Activated naive CD4-positive, alpha-beta T cell treated with anti-CD3 and anti-CD28 coated beads, Interleukin-2, amount 50 U/mL, for 72 hours (primary cell): ENCODE measurements around the gene DCAF5. TPM values are rescaled to one million over a fixed set of nuclear protein-coding genes. Genes with fewer than 3 reads are reported as not detected.
A peak's percentile ranks its signal among the peaks of the same experiment; 100 is the strongest.

ENCODE experiments used
- ATAC-seq, 2 donors: fragments of 150-1000 bp; cut with Tn5 transposase; 2 replicates each; pipeline ENCODE4 v1.10.0; 2021; ENCODE audit warnings: mild to moderate bottlenecking in 2 of 2, moderate library complexity in 2 of 2
- DNase-seq, 2 donors: peaks; one replicate each; pipeline ENCODE4 v3.0.0; 2021 to 2022; ENCODE audit warnings: low spot score in 2 of 2
- H3K27ac Mint-ChIP-seq, 2 donors: one replicate each; pipeline ENCODE4 v1.8.0; 2022; ENCODE audit warnings: mild to moderate bottlenecking in 2 of 2, mixed read lengths in 2 of 2
- H3K36me3 Mint-ChIP-seq, 2 donors: one replicate each; pipeline ENCODE4 v1.8.0; 2022; ENCODE audit warnings: mixed read lengths in 2 of 2
- H3K9me3 Mint-ChIP-seq, 2 donors: one replicate each; pipeline ENCODE4 v1.8.0; 2022; ENCODE audit warnings: mixed read lengths in 2 of 2
- total RNA-seq, 2 donors: library from RNA; stranded (reverse); gene quantifications; one replicate each; pipeline ENCODE4 v1.2.3, GENCODE V29; 2022

Gene DCAF5
- total RNA-seq, 2 donors from 2014 or later = 37.2 to 41.5 TPM

- H3K36me3 Mint-ChIP-seq = no peaks in the 10 kb centered on the region
- no peak for ATAC-seq
- DNase-seq = no peak
- H3K9me3 Mint-ChIP-seq = no peaks in the 10 kb centered on the region
- no peak overlapping the region for H3K27ac Mint-ChIP-seq
These were observed 135.2 kb downstream of the DCAF5 start for GRCh38 chr14:69017706-69018105.

- DNase-seq (no peak), ATAC-seq (no peak)
- no peaks in the 10 kb centered on the region for H3K9me3 Mint-ChIP-seq
- H3K36me3 Mint-ChIP-seq = no peaks in the 10 kb centered on the region
- peak overlapping the region in 1 of 2 donors; percentile 66 for H3K27ac Mint-ChIP-seq
These were observed 138.1 kb downstream of the DCAF5 start for GRCh38 chr14:69014829-69015259.

- ATAC-seq (no peak), DNase-seq (no peak)
- Mint-ChIP-seq H3K27ac (peak overlapping the region in 1 of 2 donors; percentile 66), H3K36me3 (no peaks in the 10 kb centered on the region), H3K9me3 (no peaks in the 10 kb centered on the region)
These were observed 138.8 kb downstream of the DCAF5 start for GRCh38 chr14:69013943-69014782.

- ATAC-seq = no peak
- Mint-ChIP-seq H3K9me3 (no peaks in the 10 kb centered on the region), H3K36me3 (no peaks in the 10 kb centered on the region), H3K27ac (no peak overlapping the region)
- no peak for DNase-seq
These were observed 140.5 kb downstream of the DCAF5 start for GRCh38 chr14:69012256-69012953.

- H3K9me3 Mint-ChIP-seq = no peaks in the 10 kb centered on the region
- H3K27ac Mint-ChIP-seq = no peak overlapping the region
- H3K36me3 Mint-ChIP-seq = no peaks in the 10 kb centered on the region
- ATAC-seq = peak; percentile 52 to 59
- DNase-seq = no peak
These were observed 142.3 kb downstream of the DCAF5 start for GRCh38 chr14:69010648-69011047.

GRCh38 chr14:69008421-69008884, 144.5 kb downstream of the DCAF5 start:
- H3K27ac Mint-ChIP-seq = no peak overlapping the region
- no peak for DNase-seq
- H3K9me3 Mint-ChIP-seq = no peaks in the 10 kb centered on the region
- no peak for ATAC-seq
- no peaks in the 10 kb centered on the region for H3K36me3 Mint-ChIP-seq

GRCh38 chr14:69006346-69006745, 146.6 kb downstream of the DCAF5 start:
- Mint-ChIP-seq H3K27ac (no peak overlapping the region), H3K9me3 (no peaks in the 10 kb centered on the region), H3K36me3 (no peaks in the 10 kb centered on the region)
- no peak for ATAC-seq
- no peak for DNase-seq

- ATAC-seq = peak in 1 of 2 donors; percentile 28
- no peaks in the 10 kb centered on the region for H3K36me3 Mint-ChIP-seq
- H3K9me3 Mint-ChIP-seq = no peaks in the 10 kb centered on the region
- DNase-seq = no peak
- peak overlapping the region; percentile 9 to 18 for H3K27ac Mint-ChIP-seq
These were observed 147.3 kb downstream of the DCAF5 start for GRCh38 chr14:69005432-69006148.

- Mint-ChIP-seq H3K27ac (no peak overlapping the region), H3K9me3 (no peaks in the 10 kb centered on the region), H3K36me3 (no peaks in the 10 kb centered on the region)
- ATAC-seq = no peak
- DNase-seq = no peak
These were observed 148.0 kb downstream of the DCAF5 start for GRCh38 chr14:69004731-69005431.

- DNase-seq (no peak), ATAC-seq (no peak)
- H3K27ac Mint-ChIP-seq = peak overlapping the region in 1 of 2 donors; percentile 33
- H3K9me3 Mint-ChIP-seq = no peaks in the 10 kb centered on the region
- no peaks in the 10 kb centered on the region for H3K36me3 Mint-ChIP-seq
These were observed 149.3 kb downstream of the DCAF5 start for GRCh38 chr14:69003626-69004025.

GRCh38 chr14:69002069-69002468, 150.8 kb downstream of the DCAF5 start:
- Mint-ChIP-seq H3K27ac (no peak overlapping the region), H3K36me3 (no peaks in the 10 kb centered on the region), H3K9me3 (no peaks in the 10 kb centered on the region)
- ATAC-seq (peak in 1 of 2 donors; percentile 64), DNase-seq (no peak)

- H3K27ac Mint-ChIP-seq = no peak overlapping the region
- H3K36me3 Mint-ChIP-seq = no peaks in the 10 kb centered on the region
- H3K9me3 Mint-ChIP-seq = no peaks in the 10 kb centered on the region
- ATAC-seq (no peak), DNase-seq (no peak)
These were observed 151.5 kb downstream of the DCAF5 start for GRCh38 chr14:69001375-69001774.

Other genes with a start within 250 kb of the DCAF5 start
- 100 to 1,000 TPM; 106 to 120 TPM for gene ACTN1, start 173.8 kb downstream of the DCAF5 start, total RNA-seq
- gene EXD2, start 38.4 kb upstream of the DCAF5 start, total RNA-seq = 10 to 100 TPM in 1 of 2 donors, 1 to 10 TPM in 1; 7.1 to 13.5 TPM
- under 1 TPM in 1 of 2 donors, not detected in 1; 0.12 TPM for gene GALNT16, start 107.0 kb upstream of the DCAF5 start, total RNA-seq
- 100 to 1,000 TPM; 296 to 371 TPM for gene ERH, start 245.2 kb upstream of the DCAF5 start, total RNA-seq
- gene SLC39A9, start 245.6 kb upstream of the DCAF5 start, total RNA-seq = 10 to 100 TPM; 48.1 to 52.4 TPM